Measurements from ENCODE around the gene MPZL1.

Gene MPZL1

GRCh38 chr1:167751676-167752075 lies 29.9 kb downstream of the MPZL1 start:
- no peak for DNase-seq (ENCODE audit: low spot score)

DNA sequence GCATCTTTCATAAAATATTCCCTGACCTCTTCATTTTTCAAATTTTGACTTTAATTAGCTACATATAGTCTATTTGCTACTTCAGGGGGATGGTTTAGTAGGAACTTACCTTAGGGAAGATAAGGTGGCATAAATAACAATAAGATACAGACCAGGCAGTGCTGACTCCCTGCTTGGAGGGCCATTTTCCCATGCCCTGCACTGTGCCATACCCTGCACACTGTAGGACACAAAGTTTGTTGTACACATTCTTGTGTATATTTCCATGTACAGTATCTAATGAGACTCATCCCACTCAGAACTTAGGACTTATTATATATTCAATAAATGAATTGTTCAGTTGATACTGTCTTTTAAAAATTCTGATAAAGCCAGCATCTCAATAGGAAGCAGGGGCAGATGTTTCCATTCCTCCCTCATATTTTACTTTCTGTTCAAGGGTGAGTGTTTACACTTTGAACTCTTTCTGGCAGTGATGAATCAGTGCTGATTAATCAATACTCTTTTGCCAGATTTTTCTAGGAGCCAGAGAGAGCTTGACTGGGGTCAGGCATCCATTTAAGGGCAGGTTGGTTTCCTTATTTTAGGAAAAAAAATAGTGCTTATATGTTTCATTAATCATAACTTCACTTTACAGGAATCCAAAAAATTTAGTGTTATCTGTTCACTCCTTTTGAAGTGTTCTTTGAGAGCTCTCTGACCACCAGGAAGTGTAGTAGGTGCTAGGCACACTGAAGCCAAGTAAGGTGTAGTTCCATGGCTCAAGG lies 30.6 kb downstream of the MPZL1 start:
- no peak for DNase-seq (ENCODE audit: low spot score)

DNA sequence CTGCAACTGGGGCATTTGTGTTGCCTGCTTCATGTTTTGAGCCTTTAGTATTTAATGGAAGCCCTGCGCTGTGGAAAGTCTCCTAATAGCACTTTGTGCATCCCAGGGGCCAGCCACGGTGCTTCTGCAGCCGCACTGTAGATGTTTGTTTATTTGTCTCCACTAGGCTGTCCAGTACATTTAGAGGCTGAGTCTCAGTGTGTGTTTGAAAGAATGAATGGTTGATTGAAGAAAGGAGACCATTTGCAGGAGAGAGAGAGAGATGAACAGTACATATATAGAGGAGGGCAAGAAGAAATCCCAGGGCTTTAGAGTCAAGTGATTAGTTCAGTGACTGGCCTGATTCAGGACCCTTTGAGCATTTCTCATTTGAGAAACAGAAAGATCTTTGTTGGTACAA lies 33.9 kb downstream of the MPZL1 start:
- no peak for DNase-seq (ENCODE audit: low spot score)

- DNase-seq (ENCODE audit: low spot score): no peak
Observed at GRCh38 chr1:167756730-167757405, 35.1 kb downstream of the MPZL1 start.

- DNase-seq (ENCODE audit: low spot score): no peak
Observed at GRCh38 chr1:167757433-167758309, 35.9 kb downstream of the MPZL1 start.

GRCh38 chr1:167761400-167761799 lies 39.6 kb downstream of the MPZL1 start:
- no peak for DNase-seq (ENCODE audit: low spot score)

DNA sequence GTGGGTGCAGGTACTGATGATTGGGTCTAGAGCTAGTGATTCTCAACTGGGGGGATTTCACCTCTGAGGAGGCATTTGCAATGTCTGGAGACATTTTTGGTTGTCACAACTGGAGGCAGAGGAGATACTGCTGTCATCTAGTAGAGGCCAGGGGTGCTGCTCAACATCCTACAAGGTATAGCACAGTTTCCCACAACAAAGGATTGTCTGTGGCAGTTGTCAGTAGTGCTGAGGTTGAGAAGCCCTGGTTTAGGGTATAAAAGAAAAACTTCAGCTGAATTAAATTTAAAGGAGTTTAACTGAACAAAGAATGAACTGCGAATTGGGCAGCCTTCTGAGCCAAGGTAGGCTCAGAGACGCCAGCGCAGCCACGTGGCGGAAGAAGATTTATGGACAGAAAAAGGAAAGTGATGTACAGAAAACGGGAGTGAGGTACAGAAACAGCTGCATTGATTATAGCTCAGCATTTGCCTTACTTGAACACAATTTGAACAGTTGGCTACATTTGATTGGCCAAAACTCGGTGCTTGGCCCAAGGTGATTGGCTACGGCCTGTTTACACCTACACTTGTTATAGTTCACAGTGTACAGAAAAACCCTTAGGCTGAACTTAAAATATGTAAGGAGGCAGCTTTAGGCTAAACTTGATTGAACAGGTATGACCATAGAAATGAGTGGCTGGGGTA lies 40.4 kb downstream of the MPZL1 start:
- no peak for DNase-seq (ENCODE audit: low spot score)

GRCh38 chr1:167763525-167764220 lies 41.9 kb downstream of the MPZL1 start:
- DNase-seq (ENCODE audit: low spot score): no peak

DNA sequence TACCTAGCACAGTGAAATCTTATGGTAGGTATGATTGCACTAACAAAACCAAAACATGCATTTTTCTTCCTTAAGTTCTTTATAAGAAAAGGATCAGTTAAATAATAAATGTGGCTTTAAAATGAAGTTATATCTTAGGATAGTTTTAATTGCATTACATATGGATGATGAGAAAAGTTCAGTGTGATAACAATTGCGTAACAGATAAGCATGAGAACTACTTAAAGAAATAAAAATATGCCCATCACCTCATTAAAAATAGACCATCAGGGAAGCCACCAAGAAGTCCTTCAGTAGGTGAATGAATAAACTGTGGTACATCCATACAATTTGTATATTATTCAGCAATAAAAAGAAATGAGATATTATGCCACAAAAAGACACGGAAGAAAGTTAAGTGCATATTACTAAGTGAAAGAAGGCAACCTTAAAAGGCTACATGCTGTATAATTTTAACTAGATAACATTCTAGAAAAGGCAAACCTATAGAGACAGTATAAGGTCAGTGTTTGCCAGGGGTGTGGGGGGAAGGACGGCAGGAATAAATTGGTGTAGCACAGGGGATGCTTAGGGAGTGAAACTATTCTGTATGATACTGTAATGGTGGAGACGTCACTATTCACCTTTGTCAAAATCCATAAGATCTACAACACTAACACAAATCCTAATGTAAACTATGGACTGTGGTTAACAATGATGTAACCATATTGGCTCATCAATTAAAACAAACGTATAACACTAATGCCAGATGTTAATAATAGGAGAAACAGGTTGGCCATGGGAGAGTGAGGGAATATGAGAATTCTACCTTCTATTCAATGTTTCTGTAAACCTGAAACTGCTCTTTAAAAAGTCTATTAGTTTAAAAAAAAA lies 42.9 kb downstream of the MPZL1 start:
- no peak for DNase-seq (ENCODE audit: low spot score)

DNA sequence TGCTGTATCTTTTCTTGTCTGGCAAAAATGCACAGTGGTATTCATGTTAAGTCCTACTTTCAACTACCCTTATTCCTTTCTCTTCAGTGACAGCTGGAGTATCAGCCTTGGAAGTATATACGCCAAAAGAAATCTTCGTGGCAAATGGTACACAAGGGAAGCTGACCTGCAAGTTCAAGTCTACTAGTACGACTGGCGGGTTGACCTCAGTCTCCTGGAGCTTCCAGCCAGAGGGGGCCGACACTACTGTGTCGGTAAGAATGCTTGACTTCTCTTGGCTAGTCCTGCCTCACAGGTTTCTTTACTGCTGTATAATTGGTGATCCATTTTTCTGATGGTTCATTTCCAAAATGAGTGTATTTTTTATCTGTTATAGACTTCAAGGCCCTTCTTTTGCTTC lies 43.7 kb downstream of the MPZL1 start:
- DNase-seq (ENCODE audit: low spot score): no peak

- no peak for DNase-seq (ENCODE audit: low spot score)
Observed at GRCh38 chr1:167766538-167766937, 44.8 kb downstream of the MPZL1 start.

DNA sequence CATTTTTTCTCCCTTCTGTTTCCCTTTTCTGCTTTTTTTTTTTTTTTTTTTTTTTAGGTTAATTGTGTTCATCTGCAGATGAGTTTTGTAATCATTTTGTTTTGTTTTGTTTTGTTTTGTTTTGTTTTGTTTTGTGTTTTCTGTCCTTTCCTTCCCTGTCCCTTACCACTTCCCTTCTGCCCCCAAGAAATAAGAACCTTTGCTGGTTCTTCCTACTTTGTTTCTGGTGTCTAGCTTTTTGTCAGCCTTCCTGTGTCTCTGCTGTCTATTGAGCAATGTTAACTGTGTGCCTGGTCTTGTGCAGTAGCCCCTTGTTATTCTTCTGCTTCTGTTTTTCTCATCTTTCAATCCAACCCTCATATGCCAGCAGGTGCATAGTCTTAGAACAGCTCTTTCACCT lies 46.0 kb downstream of the MPZL1 start:
- DNase-seq (ENCODE audit: low spot score): no peak

- no peak for DNase-seq (ENCODE audit: low spot score)
Observed at GRCh38 chr1:167770127-167770526, 48.3 kb downstream of the MPZL1 start.

DNA sequence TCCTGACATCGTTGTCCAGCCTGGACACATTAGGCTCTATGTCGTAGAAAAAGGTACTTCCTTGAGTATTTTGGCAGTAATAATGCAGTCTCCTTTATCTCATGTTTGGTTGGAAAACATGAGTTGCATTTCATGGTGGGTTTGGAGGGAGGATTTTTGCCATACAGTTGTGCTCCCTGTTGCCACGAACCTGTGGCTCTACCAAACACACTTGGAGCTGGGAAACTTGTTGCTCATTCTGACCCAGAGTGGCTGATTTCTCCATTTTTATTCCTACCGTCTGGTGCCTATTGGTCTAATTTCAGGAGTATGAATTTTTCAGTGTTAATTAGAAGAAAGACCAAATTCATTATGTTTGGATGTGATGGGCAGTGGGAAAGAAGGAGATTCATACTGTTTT lies 50.7 kb downstream of the MPZL1 start:
- no peak for DNase-seq (ENCODE audit: low spot score)

GRCh38 chr1:167773516-167773915 lies 51.7 kb downstream of the MPZL1 start:
- no peak for DNase-seq (ENCODE audit: low spot score)

DNA sequence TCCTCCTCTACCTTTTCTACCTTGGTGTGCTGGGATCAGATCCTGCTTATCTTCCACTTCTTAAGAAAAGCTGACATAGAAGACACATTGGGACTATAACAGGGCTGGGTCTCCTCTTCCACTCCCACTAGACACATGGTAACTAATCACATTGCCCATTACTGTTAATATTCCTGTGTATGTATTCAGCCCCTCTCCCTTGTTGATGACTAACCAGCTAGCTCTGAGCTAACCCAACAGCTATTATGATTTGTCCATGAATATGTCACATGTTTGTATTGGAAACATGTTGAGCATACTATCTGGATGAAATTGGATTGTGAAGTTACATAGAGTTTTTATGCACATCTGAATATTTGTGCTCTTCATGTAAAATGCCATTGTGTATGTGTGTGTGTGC lies 52.9 kb downstream of the MPZL1 start:
- DNase-seq (ENCODE audit: low spot score): no peak

DNA sequence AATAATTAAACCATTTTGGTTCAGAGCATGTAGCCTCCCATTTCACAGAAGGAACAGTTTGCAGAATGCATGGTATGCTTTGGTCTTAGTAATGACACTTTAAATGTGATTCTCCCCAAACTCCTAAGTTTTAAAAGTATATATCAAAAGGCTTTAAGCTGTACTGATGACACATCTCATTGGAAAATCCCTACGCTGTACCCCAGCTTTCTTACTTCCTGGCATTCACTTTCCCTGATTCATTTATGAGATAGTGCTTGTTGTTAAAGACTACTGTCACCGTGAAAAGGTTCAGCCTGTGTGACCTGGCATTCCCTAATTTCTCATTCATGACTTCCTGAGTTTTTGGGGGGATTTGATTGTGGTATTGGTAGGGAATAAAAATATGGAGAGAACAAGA lies 53.4 kb downstream of the MPZL1 start:
- no peak for DNase-seq (ENCODE audit: low spot score)

DNA sequence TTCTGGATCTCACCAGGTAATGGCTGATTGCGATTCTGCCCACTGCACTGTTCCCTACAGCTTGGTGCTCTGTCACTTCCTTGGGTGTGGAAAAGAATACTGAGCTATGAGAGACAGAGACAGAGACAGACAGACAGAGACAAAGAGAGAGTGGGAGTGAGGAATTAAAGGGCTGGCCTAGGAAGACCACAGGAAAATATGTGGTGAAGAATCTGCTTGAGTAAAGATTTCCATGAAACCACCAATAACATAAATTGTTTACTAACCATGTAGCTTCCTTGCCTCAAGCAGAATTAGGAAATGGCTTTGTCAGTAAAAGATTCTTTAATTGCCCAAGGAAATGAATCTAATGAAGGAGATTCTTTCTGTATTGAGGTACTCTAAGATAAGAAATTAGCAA lies 54.4 kb downstream of the MPZL1 start:
- DNase-seq (ENCODE audit: low spot score): no peak

DNA sequence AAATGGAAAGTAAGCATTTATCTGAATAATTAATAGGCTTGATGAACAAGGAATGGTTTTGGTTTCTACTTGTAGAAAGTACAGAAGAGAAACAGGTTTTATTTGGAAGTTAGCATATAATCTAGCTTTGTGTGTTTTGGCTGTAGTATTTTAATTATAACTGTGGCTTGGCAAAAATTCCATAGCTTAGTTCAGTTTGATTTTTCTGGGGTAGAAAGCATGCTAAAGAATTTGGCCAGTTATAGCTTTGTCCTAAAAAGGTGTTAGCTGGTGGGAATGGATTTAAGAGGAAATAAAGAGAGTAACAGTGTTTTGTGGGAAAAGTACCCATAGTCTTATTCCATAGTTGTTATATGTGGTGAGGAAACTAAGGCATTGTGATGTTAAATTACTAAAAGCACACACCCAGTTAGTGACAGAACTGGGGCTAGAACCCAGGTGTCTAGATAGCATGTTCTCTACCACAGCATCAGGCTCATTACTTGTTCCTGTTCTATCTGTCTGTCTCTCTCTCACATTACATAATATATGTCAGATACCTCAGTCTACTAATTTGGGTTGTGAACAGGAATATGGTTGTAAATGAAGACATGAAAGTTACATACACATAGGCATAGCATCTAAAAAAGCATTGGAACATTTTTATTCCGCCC lies 55.0 kb downstream of the MPZL1 start:
- DNase-seq (ENCODE audit: low spot score): no peak

DNA sequence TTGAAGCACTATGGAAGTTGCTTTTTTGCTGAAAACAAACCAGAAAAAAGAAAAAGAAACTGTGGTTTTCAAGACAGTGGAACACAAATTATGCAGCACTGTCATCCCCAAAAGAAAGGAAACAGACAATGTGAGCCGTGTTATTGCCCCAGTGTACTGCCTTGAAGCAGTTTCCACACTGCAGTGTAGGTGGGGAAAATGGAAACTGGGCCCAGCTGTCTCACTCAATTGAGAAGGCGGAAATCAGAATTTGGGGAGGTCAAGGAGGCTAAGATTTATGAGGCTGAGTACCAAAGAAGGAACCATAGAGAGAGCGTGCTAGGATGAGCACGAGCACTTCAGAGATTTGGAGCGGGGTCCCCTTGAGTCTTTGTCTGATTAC lies 55.5 kb downstream of the MPZL1 start:
- DNase-seq (ENCODE audit: low spot score): no peak

Data from ecto neural progenitor cell (in vitro differentiated cells).